Suprapubic skin (tissue), 4 donors: ENCODE data around the gene TMCC2.

Source experiments
- CTCF ChIP-seq, 2 donors: fragments of 200-600 bp in 1 of 2; fragments of 450-650 bp in 1 of 2; sonication (generic) in 1 of 2; IDR thresholded peaks; one replicate each; pipeline ENCODE4 v1.5.1; 2016 to 2019; ENCODE audit warnings: antibody characterized with exemption in 2 of 2, mild to moderate bottlenecking in 1 of 2, moderate library complexity in 1 of 2
- POLR2A ChIP-seq, 2 donors: fragments of 450-650 bp; IDR thresholded peaks; one replicate each; pipeline ENCODE4 v1.6.1; 2017; ENCODE audit warnings: antibody characterized with exemption in 2 of 2, mild to moderate bottlenecking in 2 of 2, moderate library complexity in 2 of 2
- POLR2AphosphoS5 ChIP-seq, 3 donors: sonication (generic); formaldehyde crosslinking; IDR thresholded peaks; one replicate each; pipeline ENCODE4 v1.6.1; 2017; ENCODE audit warnings: antibody characterized with exemption in 3 of 3

DNA sequence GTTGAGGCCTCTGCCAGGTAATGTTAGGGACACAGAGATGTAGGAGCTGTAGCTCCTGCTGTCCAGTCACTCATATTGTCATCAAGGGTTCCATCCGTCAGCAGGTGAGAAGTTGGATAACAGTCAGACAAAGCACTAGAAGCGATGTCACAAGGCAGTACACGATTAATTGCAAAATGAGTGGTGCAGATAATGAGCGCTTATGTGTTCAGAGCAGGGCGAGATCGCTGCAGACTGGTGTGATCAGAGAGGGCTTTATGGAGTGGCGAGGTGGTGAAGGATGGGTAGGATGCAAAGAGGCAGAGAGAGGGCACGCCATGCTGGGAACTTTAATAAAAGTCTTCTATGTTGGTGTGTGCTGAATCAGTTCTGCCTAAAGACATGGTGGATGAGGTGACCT lies 8.8 kb downstream of the TMCC2 start:
- no peak for TF ChIP-seq POLR2AphosphoS5 (IDR thresholded peaks at IDR 0.05)
- no peak for TF ChIP-seq POLR2A (IDR thresholded peaks at IDR 0.05)
- TF ChIP-seq CTCF (IDR thresholded peaks at IDR 0.05), result no peak
